B cell (primary cell): ENCODE results near the gene C2orf92. TPM values are rescaled to one million over a fixed set of nuclear protein-coding genes. Genes with fewer than 3 reads are reported as not detected.

Experiments used
- ATAC-seq: fragments of 200-7000 bp; cut with Tn5 transposase; one replicate; pipeline ENCODE4 v1.10.0; 2021; ENCODE audit warnings: low read depth, mild to moderate bottlenecking, moderate number of reproducible peaks, moderate library complexity
- CTCF ChIA-PET: fragments of 350-600 bp; sonication (Branson Sonifier 250); formaldehyde crosslinking; loops from one replicate; lab custom pipeline; 2021; ENCODE audit warnings: antibody characterized with exemption, inconsistent platforms; lab: Charles Lee
- POLR2A ChIA-PET: fragments of 350-600 bp; sonication (Branson Sonifier 250); formaldehyde crosslinking; loops from one replicate; lab custom pipeline; 2021; ENCODE audit warnings: antibody characterized with exemption; lab: Charles Lee
- DNase-seq: peaks from one replicate; pipeline ENCODE4 v3.0.0; 2013
- H2AFZ ChIP-seq: 2 replicates; pipeline ENCODE4 v1.6.1; 2012; ENCODE audit warnings: mild to moderate bottlenecking, low read depth, low read length; ENCODE audit not compliant: insufficient read depth, poor library complexity, severe bottlenecking
- H3K27ac ChIP-seq, 2 donors: 1 replicate in 1 of 2; 2 replicates in 1 of 2; pipeline ENCODE4 v1.5.1; 2012 to 2013; ENCODE audit warnings: low read length in 2 of 2, mild to moderate bottlenecking in 2 of 2, moderate library complexity in 1 of 2
- H3K27me3 ChIP-seq, 4 experiments: fragments of 200-600 bp in 1 of 4; sonication (generic) in 1 of 4; replicated peaks in 1 of 4; 1 replicate in 2 of 4; 2 replicates in 2 of 4; pipeline versions ENCODE4 v1.6.1 to v1.7.0; 2013 to 2016; ENCODE audit warnings: low read length in 3 of 4, mild to moderate bottlenecking in 2 of 4, mixed read lengths in 1 of 4, moderate library complexity in 1 of 4; ENCODE audit not compliant: insufficient read depth in 4 of 4, control insufficient read depth in 3 of 4; ENCODE audit errors: control extremely low read depth in 1 of 4
- H3K36me3 ChIP-seq, 2 experiments: replicated peaks in 1 of 2; 1 replicate in 1 of 2; 2 replicates in 1 of 2; pipeline versions ENCODE4 v1.6.1 to v1.7.1; 2013; ENCODE audit warnings: low read length in 1 of 2; ENCODE audit not compliant: insufficient read depth in 2 of 2, control insufficient read depth in 1 of 2; ENCODE audit errors: control extremely low read depth in 1 of 2, extremely low read depth in 1 of 2
- H3K4me1 ChIP-seq, 2 donors: fragments of 200-600 bp in 1 of 2; sonication (generic) in 1 of 2; 1 replicate in 1 of 2; 2 replicates in 1 of 2; pipeline versions ENCODE4 v1.5.1 to v1.6.1; 2013 to 2017; ENCODE audit warnings: low read length in 2 of 2; ENCODE audit not compliant: control insufficient read depth in 2 of 2, insufficient read depth in 2 of 2
- H3K4me2 ChIP-seq: replicated peaks from 2 replicates; pipeline ENCODE3; 2012; ENCODE audit warnings: mild to moderate bottlenecking, low read depth, low read length; ENCODE audit not compliant: poor library complexity, severe bottlenecking
- H3K4me3 ChIP-seq, 5 experiments: fragments of 200-600 bp in 1 of 5; sonication (generic) in 1 of 5; 1 replicate in 3 of 5; 2 replicates in 2 of 5; pipeline versions ENCODE4 v1.5.1 to v1.7.0; 2011 to 2016; ENCODE audit warnings: low read length in 4 of 5, mild to moderate bottlenecking in 4 of 5, low read depth in 2 of 5, control low read depth in 1 of 5, moderate library complexity in 1 of 5; ENCODE audit not compliant: insufficient read depth in 1 of 5; ENCODE audit errors: control extremely low read depth in 1 of 5, extremely low read depth in 1 of 5
- H3K79me2 ChIP-seq: fragments of 200-600 bp; sonication (generic); one replicate; pipeline ENCODE4 v1.6.0; 2016; ENCODE audit warnings: low read length; ENCODE audit not compliant: control insufficient read depth, insufficient read depth
- H3K9ac ChIP-seq: fragments of 200-600 bp; sonication (generic); 2 replicates; pipeline ENCODE4 v1.6.1; 2017; ENCODE audit warnings: mild to moderate bottlenecking, low read length, moderate library complexity
- H3K9me3 ChIP-seq, 3 donors: one replicate each; pipeline versions ENCODE4 v1.6.1 to v1.7.1; 2013; ENCODE audit warnings: low read length in 2 of 3; ENCODE audit not compliant: control insufficient read depth in 2 of 3, insufficient read depth in 1 of 3; ENCODE audit errors: control extremely low read depth in 1 of 3
- H4K20me1 ChIP-seq: 2 replicates; pipeline ENCODE4 v1.6.0; 2012; ENCODE audit warnings: mild to moderate bottlenecking, low read length; ENCODE audit not compliant: insufficient read depth, control insufficient read depth, poor library complexity, severe bottlenecking
- H3K27ac Mint-ChIP-seq: one replicate; pipeline ENCODE4 v1.8.0; 2021; ENCODE audit warnings: mixed read lengths
- H3K27me3 Mint-ChIP-seq: one replicate; pipeline ENCODE4 v1.8.0; 2021; ENCODE audit warnings: mixed read lengths
- H3K4me1 Mint-ChIP-seq: one replicate; pipeline ENCODE4 v1.8.0; 2021; ENCODE audit warnings: mixed read lengths
- H3K4me3 Mint-ChIP-seq: one replicate; pipeline ENCODE4 v1.8.0; 2021; ENCODE audit warnings: mixed read lengths
- H3K9me3 Mint-ChIP-seq: one replicate; pipeline ENCODE4 v1.8.0; 2022; ENCODE audit warnings: mixed read lengths; ENCODE audit not compliant: insufficient read depth
- CTCF ChIP-seq: fragments of 200-600 bp; IDR thresholded peaks from one replicate; pipeline ENCODE4 v1.8.0; 2022; ENCODE audit warnings: antibody characterized with exemption, mild to moderate bottlenecking
- EZH2 ChIP-seq: IDR thresholded peaks from 2 replicates; pipeline ENCODE4 v1.6.1; 2012; ENCODE audit warnings: borderline replicate concordance, low read depth, mild to moderate bottlenecking, moderate library complexity, low read length; ENCODE audit not compliant: insufficient read depth, poor library complexity, severe bottlenecking
- WGBS: methylation state at CpG from one replicate; pipeline ENCODE4 v1.1.5; 2013; ENCODE audit warnings: missing lambda C conversion rate; ENCODE audit not compliant: insufficient coverage; 5-methylcytosine and 5-hydroxymethylcytosine counted together
- intact Hi-C: fragments of 100-400 bp; cut with micrococcal nuclease; formaldehyde crosslinking; loops from one replicate; pipeline ENCODE4 v1.10.0; 2022
- polyA plus RNA-seq: library from polyadenylated mRNA; depleted of rRNA; stranded (reverse); fragments of >200 nt; gene quantifications from 2 replicates; pipeline ENCODE4 v1.2.3, GENCODE V29; 2012
- total RNA-seq, 2 donors: library from RNA; stranded (reverse); fragments of 120-200 nt in 1 of 2; gene quantifications; 1 replicate in 1 of 2; 2 replicates in 1 of 2; pipeline versions ENCODE4 v1.2.3 to v1.2.4, GENCODE V29; 2013 to 2022

C2orf92 gene
- total and polyA plus RNA-seq, 2 donors (not counting 1 experiment from before 2014, with no cell fraction given): 15.3 to 18.9 TPM

- no peaks in the 10 kb centered on the region for H3K4me1 ChIP-seq
- no peak for TF ChIP-seq CTCF
- no peak for TF ChIP-seq EZH2
- no peak overlapping the region for H2AFZ ChIP-seq
Measured at GRCh38 chr2:97726261-97727064, 57.0 kb downstream of the C2orf92 start.

GRCh38 chr2:97727296-97727695, 57.8 kb downstream of the C2orf92 start:
- Histone ChIP-seq H4K20me1 (no peaks in the 10 kb centered on the region), H3K4me2 (no peak overlapping the region), H3K4me3 (no peak overlapping the region), H3K27ac (no peak overlapping the region), H3K9ac (no peak overlapping the region), H3K27me3 (no peaks in the 10 kb centered on the region), H3K9me3 (peaks cover 0 to 15% (median 5%) of the 10 kb centered on the region in 3 donors), H3K4me1 (no peaks in the 10 kb centered on the region), H3K36me3 (no peaks in the 10 kb centered on the region), H3K79me2 (no peaks in the 10 kb centered on the region), H2AFZ (no peak overlapping the region)
- ATAC-seq (no peak), DNase-seq (no peak)
- H3K4me1 Mint-ChIP-seq: no peaks in the 10 kb centered on the region
- no peaks in the 10 kb centered on the region for H3K9me3 Mint-ChIP-seq
- WGBS: 94% methylated on average over 7 of the region's 7 CpGs
- no peaks in the 10 kb centered on the region for H3K27me3 Mint-ChIP-seq
- no peak overlapping the region for H3K27ac Mint-ChIP-seq
- intact Hi-C loops: no loop called here
- ChIA-PET CTCF (interaction anchor here (1.3 to 2.1 kb wide), 2 partner anchors 9 to 13 kb away, joined by 3 to 6 read pairs; no protein-coding TSS in a partner anchor), POLR2A (no interaction called here)
- no peak overlapping the region for H3K4me3 Mint-ChIP-seq
- no peak for TF ChIP-seq EZH2

More at GRCh38 chr2:97726261-97727064, 57.0 kb downstream of the C2orf92 start:
- peaks cover 0 to 15% (median 5%) of the 10 kb centered on the region in 3 donors for H3K9me3 ChIP-seq
- H3K4me3 ChIP-seq: no peak overlapping the region
- DNase-seq (no peak), ATAC-seq (no peak)
- H3K4me3 Mint-ChIP-seq: no peak overlapping the region
- H3K4me1 Mint-ChIP-seq: no peaks in the 10 kb centered on the region
- H3K27me3 ChIP-seq: no peaks in the 10 kb centered on the region
- 62% methylated on average over 3 of the region's 4 CpGs for WGBS
- no peak overlapping the region for H3K9ac ChIP-seq
- intact Hi-C loops: no loop called here
- no peak overlapping the region for H3K4me2 ChIP-seq
- no peaks in the 10 kb centered on the region for H3K9me3 Mint-ChIP-seq
- no peak overlapping the region for H3K27ac ChIP-seq
- ChIA-PET POLR2A (no interaction called here), CTCF (interaction anchor here (2.1 kb wide), 1 partner anchor 13 kb away, joined by 6 read pairs; no protein-coding TSS in a partner anchor)
- H4K20me1 ChIP-seq: no peaks in the 10 kb centered on the region
- H3K36me3 ChIP-seq: no peaks in the 10 kb centered on the region
- no peak overlapping the region for H3K27ac Mint-ChIP-seq
- no peaks in the 10 kb centered on the region for H3K27me3 Mint-ChIP-seq
- H3K79me2 ChIP-seq: no peaks in the 10 kb centered on the region
